Trophoblast cell (in vitro differentiated cells and primary cell): Measurements from ENCODE around the gene SRSF2.
"Not testable (repeated sequence)": the region's sequence is repeated elsewhere in the genome, so short reads cannot be mapped to it uniquely, and the experiment has no call there.

Experiments
- DNase-seq, 2 donors: peaks; one replicate each; pipeline ENCODE4 v3.0.0-alpha.2; 2016
- H2AFZ ChIP-seq: 2 replicates; pipeline ENCODE4 v1.6.1; 2013; ENCODE audit warnings: low read length, moderate library complexity, mild to moderate bottlenecking; ENCODE audit not compliant: insufficient read depth, poor library complexity
- H2AK5ac ChIP-seq: 2 replicates; pipeline ENCODE4 v1.6.1; 2013; ENCODE audit warnings: mild to moderate bottlenecking, low read length
- H2BK120ac ChIP-seq: 2 replicates; pipeline ENCODE4 v1.6.1; 2013; ENCODE audit warnings: low read length, mild to moderate bottlenecking, moderate library complexity; ENCODE audit not compliant: insufficient read depth, poor library complexity
- H2BK12ac ChIP-seq: 2 replicates; pipeline ENCODE4 v1.6.1; 2013; ENCODE audit warnings: mild to moderate bottlenecking, low read length, moderate library complexity
- H2BK5ac ChIP-seq: 2 replicates; pipeline ENCODE4 v1.6.1; 2013; ENCODE audit warnings: low read length, low read depth, moderate library complexity, mild to moderate bottlenecking; ENCODE audit not compliant: poor library complexity
- H3K14ac ChIP-seq: 2 replicates; pipeline ENCODE4 v1.6.1; 2013; ENCODE audit warnings: mild to moderate bottlenecking, low read length
- H3K18ac ChIP-seq: 2 replicates; pipeline ENCODE4 v1.6.1; 2013; ENCODE audit warnings: mild to moderate bottlenecking, low read length
- H3K23ac ChIP-seq: 2 replicates; pipeline ENCODE4 v1.6.1; 2013; ENCODE audit warnings: low read length
- H3K27ac ChIP-seq: 2 replicates; pipeline ENCODE4 v1.5.1; 2013; ENCODE audit warnings: low read depth, mild to moderate bottlenecking, inconsistent platforms, low read length, moderate library complexity
- H3K27me3 ChIP-seq: 2 replicates; pipeline ENCODE4 v1.6.1; 2013; ENCODE audit warnings: inconsistent platforms, mild to moderate bottlenecking, low read length, moderate library complexity; ENCODE audit not compliant: insufficient read depth
- H3K36me3 ChIP-seq, 2 experiments: 1 replicate in 1 of 2; 2 replicates in 1 of 2; pipeline ENCODE4 v1.6.1; 2013; ENCODE audit warnings: low read length in 2 of 2, mild to moderate bottlenecking in 2 of 2, moderate library complexity in 1 of 2; ENCODE audit not compliant: insufficient read depth in 2 of 2, control insufficient read depth in 1 of 2
- H3K4ac ChIP-seq: 2 replicates; pipeline ENCODE4 v1.6.1; 2013; ENCODE audit warnings: low read depth, mild to moderate bottlenecking, low read length, moderate library complexity
- H3K4me1 ChIP-seq, 2 experiments: 1 replicate in 1 of 2; 2 replicates in 1 of 2; pipeline ENCODE4 v1.6.1; 2013; ENCODE audit warnings: low read length in 2 of 2, mild to moderate bottlenecking in 2 of 2, moderate library complexity in 1 of 2; ENCODE audit not compliant: insufficient read depth in 2 of 2, control insufficient read depth in 1 of 2
- H3K4me2 ChIP-seq: 2 replicates; pipeline ENCODE4 v1.6.1; 2013; ENCODE audit warnings: inconsistent platforms, mild to moderate bottlenecking, low read length, moderate library complexity
- H3K4me3 ChIP-seq: 2 replicates; pipeline ENCODE4 v1.5.1; 2013; ENCODE audit warnings: mild to moderate bottlenecking, low read depth, low read length, inconsistent platforms
- H3K79me1 ChIP-seq: one replicate; pipeline ENCODE4 v1.6.1; 2013; ENCODE audit warnings: low read length
- H3K79me2 ChIP-seq: 2 replicates; pipeline ENCODE4 v1.6.1; 2013; ENCODE audit warnings: low read length, mild to moderate bottlenecking; ENCODE audit not compliant: control insufficient read depth, insufficient read depth, poor library complexity
- H3K9ac ChIP-seq: 2 replicates; pipeline ENCODE4 v1.6.1; 2013; ENCODE audit warnings: mild to moderate bottlenecking, low read length
- H3K9me3 ChIP-seq: 2 replicates; pipeline ENCODE4 v1.6.1; 2013; ENCODE audit warnings: low read depth, mild to moderate bottlenecking, control low read depth, inconsistent platforms, low read length; ENCODE audit not compliant: insufficient read depth
- H4K12ac ChIP-seq: 2 replicates; pipeline ENCODE4 v1.6.1; 2013; ENCODE audit warnings: low read depth, mild to moderate bottlenecking, low read length, moderate library complexity
- H4K8ac ChIP-seq: 2 replicates; pipeline ENCODE4 v1.6.1; 2013; ENCODE audit warnings: low read depth, mild to moderate bottlenecking, low read length, moderate library complexity
- H4K91ac ChIP-seq: one replicate; pipeline ENCODE4 v1.6.1; 2013; ENCODE audit warnings: low read depth, mild to moderate bottlenecking, low read length, moderate library complexity
- WGBS: extraction: QIAGEN DNeasy Blood & Tissue Kit; methylation state at CpG from one replicate; pipeline ENCODE4 v1.1.7; 2013; ENCODE audit warnings: missing lambda C conversion rate; ENCODE audit not compliant: insufficient read length, insufficient coverage; ENCODE audit errors: extremely low coverage; 5-methylcytosine and 5-hydroxymethylcytosine counted together

Gene SRSF2

GRCh38 chr17:76700617-76701470, 36.3 kb downstream of the SRSF2 start:
- no peak overlapping the region for H3K4ac ChIP-seq
- H3K14ac ChIP-seq, result no peak overlapping the region
- no CpG with 5 or more reads among the region's 33 CpGs for WGBS
- H3K79me2 ChIP-seq, result no peaks in the 10 kb centered on the region
- H3K36me3 ChIP-seq, result peaks cover 0 to 2% of the 10 kb centered on the region in 2 experiments
- peak; percentile 95 to 97 for DNase-seq
- H2BK5ac ChIP-seq, result no peak overlapping the region
- H3K18ac ChIP-seq, result peak overlapping the region; percentile 9
- no peak overlapping the region for H3K27ac ChIP-seq
- H3K27me3 ChIP-seq, result no peaks in the 10 kb centered on the region
- H3K4me2 ChIP-seq, result peak overlapping the region; percentile 42
- no peak overlapping the region for H2AFZ ChIP-seq
- H3K4me3 ChIP-seq, result no peak overlapping the region
- H2AK5ac ChIP-seq, result no peak overlapping the region
- H3K23ac ChIP-seq, result no peak overlapping the region
- H4K91ac ChIP-seq, result no peak overlapping the region
- H2BK120ac ChIP-seq, result no peak overlapping the region
- no peak overlapping the region for H4K8ac ChIP-seq
- no peak overlapping the region for H3K9ac ChIP-seq
- H4K12ac ChIP-seq, result no peak overlapping the region
- H3K4me1 ChIP-seq, result peaks cover 12 to 14% of the 10 kb centered on the region in 2 experiments
- no peaks in the 10 kb centered on the region for H3K9me3 ChIP-seq
- no peak overlapping the region for H2BK12ac ChIP-seq
- no peaks in the 10 kb centered on the region for H3K79me1 ChIP-seq

- peak in 1 of 2 donors; percentile 54 for DNase-seq
- Histone ChIP-seq H3K4me2 (no peak overlapping the region), H2AK5ac (no peak overlapping the region), H2BK12ac (no peak overlapping the region), H2BK5ac (no peak overlapping the region), H3K18ac (no peak overlapping the region), H3K4me3 (no peak overlapping the region), H3K79me1 (no peaks in the 10 kb centered on the region), H3K4ac (no peak overlapping the region), H3K27me3 (no peaks in the 10 kb centered on the region), H3K27ac (no peak overlapping the region), H3K9ac (no peak overlapping the region), H2BK120ac (no peak overlapping the region), H4K12ac (no peak overlapping the region), H3K36me3 (peaks cover 0 to 6% of the 10 kb centered on the region in 2 experiments), H4K91ac (no peak overlapping the region), H4K8ac (no peak overlapping the region), H2AFZ (no peak overlapping the region), H3K4me1 (peaks cover 12 to 14% of the 10 kb centered on the region in 2 experiments), H3K79me2 (no peaks in the 10 kb centered on the region), H3K23ac (no peak overlapping the region), H3K14ac (no peak overlapping the region), H3K9me3 (no peaks in the 10 kb centered on the region)
- WGBS, result no CpG with 5 or more reads among the region's 8 CpGs
Observed at GRCh38 chr17:76700270-76700616, 36.9 kb downstream of the SRSF2 start.

- H3K14ac ChIP-seq, H4K12ac ChIP-seq, H3K27me3 ChIP-seq, H3K9ac ChIP-seq, H2BK120ac ChIP-seq, H4K8ac ChIP-seq, DNase-seq, H3K18ac ChIP-seq, H3K27ac ChIP-seq, H3K36me3 ChIP-seq, H2AFZ ChIP-seq, H3K4me3 ChIP-seq, H3K79me1 ChIP-seq, H3K9me3 ChIP-seq, H3K23ac ChIP-seq, H3K79me2 ChIP-seq, H2BK5ac ChIP-seq, H2BK12ac ChIP-seq, H3K4me2 ChIP-seq, H2AK5ac ChIP-seq, H4K91ac ChIP-seq, H3K4ac ChIP-seq: not testable (repeated sequence)
- no CpG with 5 or more reads among the region's 7 CpGs for WGBS
- peaks cover 12% of the 10 kb centered on the region in 2 experiments for H3K4me1 ChIP-seq
Observed at GRCh38 chr17:76698466-76698977, 38.6 kb downstream of the SRSF2 start.

- no peaks in the 10 kb centered on the region for H3K9me3 ChIP-seq
- H4K8ac ChIP-seq, result no peak overlapping the region
- H3K27me3 ChIP-seq, result no peaks in the 10 kb centered on the region
- no peak overlapping the region for H3K27ac ChIP-seq
- no peak overlapping the region for H3K4me3 ChIP-seq
- no CpG with 5 or more reads among the region's 17 CpGs for WGBS
- H3K4me1 ChIP-seq, result peaks cover 12% of the 10 kb centered on the region in 2 experiments
- no peak overlapping the region for H2BK5ac ChIP-seq
- H2AFZ ChIP-seq, result no peak overlapping the region
- H2BK12ac ChIP-seq, result no peak overlapping the region
- H3K36me3 ChIP-seq, result peaks cover 0 to 7% of the 10 kb centered on the region in 2 experiments
- no peak for DNase-seq
- H2BK120ac ChIP-seq, result no peak overlapping the region
- H4K91ac ChIP-seq, result no peak overlapping the region
- no peak overlapping the region for H3K4ac ChIP-seq
- no peaks in the 10 kb centered on the region for H3K79me2 ChIP-seq
- H3K4me2 ChIP-seq, result no peak overlapping the region
- H3K23ac ChIP-seq, result no peak overlapping the region
- no peak overlapping the region for H3K9ac ChIP-seq
- H3K18ac ChIP-seq, result no peak overlapping the region
- H3K79me1 ChIP-seq, result no peaks in the 10 kb centered on the region
- no peak overlapping the region for H3K14ac ChIP-seq
- H2AK5ac ChIP-seq, result no peak overlapping the region
- H4K12ac ChIP-seq, result no peak overlapping the region
Observed at GRCh38 chr17:76697702-76698465, 39.2 kb downstream of the SRSF2 start.
